Mucosa of descending colon (tissue), 3 donors: ENCODE results near the gene GKN1. TPM values are rescaled to one million over a fixed set of nuclear protein-coding genes. Genes with fewer than 3 reads are reported as not detected.
"Not testable (repeated sequence)": the region's sequence is repeated elsewhere in the genome, so short reads cannot be mapped to it uniquely, and the experiment has no call there.

Experiments
- ATAC-seq: fragments of 200-7000 bp; cut with Tn5 transposase; one replicate; pipeline ENCODE4 v1.9.1; 2020; ENCODE audit warnings: mild to moderate bottlenecking, moderate library complexity
- DNase-seq, 3 donors: peaks; one replicate each; pipeline ENCODE4 v3.0.0-alpha.2; 2020
- H3K36me3 ChIP-seq: fragments of 200-600 bp; one replicate; pipeline ENCODE4 v1.8.0; 2021; ENCODE audit warnings: low read depth, mild to moderate bottlenecking
- H3K4me1 ChIP-seq: fragments of 200-600 bp; one replicate; pipeline ENCODE4 v1.8.0; 2021; ENCODE audit warnings: low read depth, mild to moderate bottlenecking
- H3K4me3 ChIP-seq: fragments of 200-600 bp; one replicate; pipeline ENCODE4 v1.8.0; 2021; ENCODE audit warnings: mild to moderate bottlenecking
- H3K9me3 ChIP-seq: fragments of 200-600 bp; one replicate; pipeline ENCODE4 v1.8.0; 2021; ENCODE audit warnings: mild to moderate bottlenecking
- intact Hi-C, 2 donors: fragments of 100-400 bp; cut with DNase I in 1 of 2; cut with micrococcal nuclease in 1 of 2; formaldehyde crosslinking; loops; one replicate each; pipeline versions ENCODE4 v1.11.0 to v1.11.1; 2022; cut with DNase I, micrococcal nuclease
- total RNA-seq, 3 donors: library from RNA; stranded (reverse); fragmentation: NEBNext Ultra II Directional in 2 of 3; extraction: Animal tissue kit (Norgen Biotek cat#: 25700) in 2 of 3; gene quantifications; one replicate each; pipeline versions ENCODE4 v1.2.1 to v1.2.4, GENCODE V29; 2021 to 2023
- TF ChIP-seq, protein P1 (sequence below): fragments of 200-600 bp; IDR thresholded peaks from one replicate; pipeline ENCODE4 v1.8.0; 2022; ENCODE audit warnings: antibody characterized with exemption, mild to moderate bottlenecking
- donor health status: DM: no; HTN: no; CAD: no; lungs with moderate emphysema.
- donor health status: DM: no; HTN: no; CAD: no.
- donor health status: DM: no; HTN: yes; CAD: no.

Gene GKN1
- total RNA-seq, 3 donors from 2014 or later: not detected

DNA sequence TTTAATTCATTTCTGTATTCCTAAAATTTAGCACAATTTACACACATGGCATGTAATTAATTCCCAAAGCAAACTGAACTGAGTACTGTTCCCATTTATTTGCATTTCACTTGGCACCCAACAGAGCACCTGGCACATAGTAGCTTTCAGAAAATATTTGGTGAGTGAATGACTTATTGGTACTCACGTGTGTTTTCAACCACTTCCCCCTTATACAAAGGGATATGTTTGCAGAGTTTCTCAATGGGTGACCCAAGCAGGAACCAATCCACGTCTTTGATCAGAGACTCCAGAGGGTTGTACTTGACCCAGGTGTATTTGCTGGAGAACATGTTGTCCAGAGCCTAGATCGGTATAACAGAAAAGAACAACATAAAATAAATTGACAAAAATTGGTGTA lies 28.3 kb upstream of the GKN1 start:
- TF ChIP-seq, protein P1, sequence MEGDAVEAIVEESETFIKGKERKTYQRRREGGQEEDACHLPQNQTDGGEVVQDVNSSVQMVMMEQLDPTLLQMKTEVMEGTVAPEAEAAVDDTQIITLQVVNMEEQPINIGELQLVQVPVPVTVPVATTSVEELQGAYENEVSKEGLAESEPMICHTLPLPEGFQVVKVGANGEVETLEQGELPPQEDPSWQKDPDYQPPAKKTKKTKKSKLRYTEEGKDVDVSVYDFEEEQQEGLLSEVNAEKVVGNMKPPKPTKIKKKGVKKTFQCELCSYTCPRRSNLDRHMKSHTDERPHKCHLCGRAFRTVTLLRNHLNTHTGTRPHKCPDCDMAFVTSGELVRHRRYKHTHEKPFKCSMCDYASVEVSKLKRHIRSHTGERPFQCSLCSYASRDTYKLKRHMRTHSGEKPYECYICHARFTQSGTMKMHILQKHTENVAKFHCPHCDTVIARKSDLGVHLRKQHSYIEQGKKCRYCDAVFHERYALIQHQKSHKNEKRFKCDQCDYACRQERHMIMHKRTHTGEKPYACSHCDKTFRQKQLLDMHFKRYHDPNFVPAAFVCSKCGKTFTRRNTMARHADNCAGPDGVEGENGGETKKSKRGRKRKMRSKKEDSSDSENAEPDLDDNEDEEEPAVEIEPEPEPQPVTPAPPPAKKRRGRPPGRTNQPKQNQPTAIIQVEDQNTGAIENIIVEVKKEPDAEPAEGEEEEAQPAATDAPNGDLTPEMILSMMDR: no peak
- ATAC-seq: peak; percentile 34

DNA sequence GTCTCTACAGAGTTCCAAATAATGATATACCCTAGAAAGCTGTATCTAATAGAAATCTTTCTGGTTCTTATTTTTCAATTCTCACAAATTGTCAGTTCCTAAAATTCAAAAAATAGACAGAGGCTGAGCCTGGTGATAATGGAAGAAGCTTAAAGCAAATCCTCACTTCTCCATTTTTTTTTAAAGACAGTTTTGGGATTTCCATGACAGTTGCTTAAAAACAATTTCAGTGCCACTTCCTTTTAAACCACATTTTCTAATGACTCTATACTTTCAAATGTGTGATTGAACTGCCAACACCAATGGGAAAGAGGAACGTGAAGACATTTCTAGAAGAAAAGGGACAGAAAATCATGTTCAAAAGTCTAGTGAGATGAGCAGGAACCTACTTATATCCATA lies 25.7 kb upstream of the GKN1 start:
- H3K4me3 ChIP-seq: no peak overlapping the region
- H3K9me3 ChIP-seq: no peaks in the 10 kb centered on the region
- DNase-seq (no peak), ATAC-seq (no peak)
- intact Hi-C loops: no loop called here
- H3K36me3 ChIP-seq: no peaks in the 10 kb centered on the region
- TF ChIP-seq, protein P1: no peak
- H3K4me1 ChIP-seq: no peaks in the 10 kb centered on the region

More for the DNA sequence above, 28.3 kb upstream of the GKN1 start:
- no peaks in the 10 kb centered on the region for H3K9me3 ChIP-seq
- H3K4me1 ChIP-seq: no peaks in the 10 kb centered on the region
- H3K36me3 ChIP-seq: no peaks in the 10 kb centered on the region
- DNase-seq: no peak
- intact Hi-C loops: no loop called here
- no peak overlapping the region for H3K4me3 ChIP-seq

DNA sequence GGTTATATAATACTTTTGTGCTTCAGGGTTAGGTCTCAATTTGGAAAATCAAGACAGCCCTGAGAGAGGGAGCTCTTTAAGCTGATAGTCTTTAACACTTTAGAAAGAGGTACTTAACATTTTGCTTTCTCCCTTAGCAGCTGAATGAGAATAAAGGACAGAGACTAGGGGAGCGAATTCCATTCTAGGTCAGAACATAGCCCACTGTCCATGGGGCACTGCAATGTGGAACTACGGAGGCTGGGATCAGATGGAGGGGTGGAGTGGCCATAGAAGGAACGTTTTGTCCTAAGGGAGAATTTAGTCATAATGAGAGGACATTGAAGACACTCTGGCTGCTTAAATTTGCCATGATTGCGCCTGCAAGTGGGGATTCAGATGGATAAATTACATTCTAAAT lies 22.5 kb upstream of the GKN1 start:
- H3K4me3 ChIP-seq: no peak overlapping the region
- ATAC-seq: no peak
- TF ChIP-seq, protein P1: no peak
- H3K4me1 ChIP-seq: no peaks in the 10 kb centered on the region
- no peak for DNase-seq
- intact Hi-C loops: no loop called here
- no peaks in the 10 kb centered on the region for H3K9me3 ChIP-seq
- no peaks in the 10 kb centered on the region for H3K36me3 ChIP-seq

DNA sequence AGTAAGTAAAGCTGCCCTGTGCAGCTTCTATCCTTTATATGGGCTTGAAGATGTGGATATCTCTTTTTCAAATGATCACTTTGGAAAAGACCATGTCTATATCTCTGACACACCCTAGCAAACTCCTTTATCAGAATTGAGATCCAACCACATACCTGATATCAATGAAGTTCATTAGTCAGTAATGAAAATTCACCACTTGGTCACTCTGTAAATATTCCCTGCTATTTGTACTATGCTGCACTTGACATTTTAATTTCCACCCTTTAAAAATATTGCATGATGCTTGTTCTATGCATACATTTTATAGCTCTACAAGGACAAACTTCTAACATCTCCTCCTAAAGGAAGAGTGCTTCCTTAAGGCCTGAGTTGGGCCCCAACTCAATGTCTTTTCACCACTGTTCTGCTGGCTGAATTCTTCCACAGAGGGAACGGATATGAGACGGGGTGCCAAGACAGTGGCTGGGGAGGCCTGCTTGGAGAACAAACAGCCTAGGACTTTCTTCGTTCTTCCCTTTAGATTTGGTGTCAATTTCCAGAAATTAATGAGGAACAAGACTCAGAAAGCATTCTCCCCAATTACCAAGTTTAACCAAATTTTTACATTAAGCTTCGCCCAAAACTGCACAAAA lies 21.4 kb upstream of the GKN1 start, which contains the start of gene GKN2:
GKN2 (minus strand) TSS at position 7 of the 635 bp plus-strand sequence. CDS start 32 bp downstream, outside the sequence.
- DNase-seq: no peak
- H3K9me3 ChIP-seq: no peaks in the 10 kb centered on the region
- H3K4me1 ChIP-seq: no peaks in the 10 kb centered on the region
- TF ChIP-seq, protein P1: no peak
- no peaks in the 10 kb centered on the region for H3K36me3 ChIP-seq
- ATAC-seq: no peak
- H3K4me3 ChIP-seq: no peak within 1 kb of the TSS
- intact Hi-C loops: no loop called here

DNA sequence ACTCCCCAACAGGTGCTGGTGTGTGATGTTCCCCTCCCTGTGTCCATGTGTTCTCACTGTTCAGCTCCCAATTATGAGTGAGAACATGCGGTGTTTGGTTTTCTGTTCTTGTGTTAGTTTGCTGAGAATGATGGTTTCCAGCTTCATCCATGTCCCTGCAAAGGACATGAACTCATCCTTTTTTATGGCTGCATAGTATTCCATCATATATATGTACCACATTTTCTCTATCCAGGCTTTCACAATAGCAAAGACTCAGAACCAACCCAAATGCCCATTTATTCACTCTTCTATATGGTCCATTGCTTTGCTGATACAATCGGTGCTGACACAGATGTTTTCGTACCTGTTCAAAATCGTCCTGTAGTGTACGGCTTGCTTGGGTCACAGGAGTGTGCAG lies 19.0 kb upstream of the GKN1 start:
- H3K4me3 ChIP-seq, DNase-seq, H3K9me3 ChIP-seq, ATAC-seq, H3K36me3 ChIP-seq, intact Hi-C loops, H3K4me1 ChIP-seq: not testable (repeated sequence)

DNA sequence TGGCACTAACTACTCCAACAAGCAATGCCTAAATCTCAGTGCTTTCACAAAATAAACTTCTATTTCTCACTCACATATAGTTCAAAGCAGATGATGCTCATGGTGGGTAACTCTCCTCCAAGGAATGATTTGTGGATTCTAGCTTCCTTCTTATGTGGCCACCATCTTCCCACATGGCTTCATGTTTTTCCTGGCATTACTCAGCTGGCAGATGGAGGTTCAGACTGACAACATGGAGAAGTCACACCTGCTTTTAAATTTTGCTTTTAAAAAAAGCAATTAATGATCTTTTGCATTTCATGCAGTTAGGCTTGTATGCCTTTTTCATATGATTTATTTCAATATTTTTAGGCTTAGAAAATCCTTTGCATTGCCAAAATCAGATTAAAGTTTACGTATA lies 15.4 kb upstream of the GKN1 start:
- no peak for DNase-seq
- intact Hi-C loops: no loop called here
- Histone ChIP-seq H3K4me3 (no peak overlapping the region), H3K9me3 (no peaks in the 10 kb centered on the region), H3K4me1 (no peaks in the 10 kb centered on the region), H3K36me3 (no peaks in the 10 kb centered on the region)
- TF ChIP-seq, protein P1: no peak
- no peak for ATAC-seq
